Testis (tissue), 2 donors: Measurements from ENCODE around the gene THSD4.

Source experiments
- POLR2A ChIP-seq: fragments of 450-650 bp; IDR thresholded peaks from one replicate; pipeline ENCODE4 v1.6.1; 2017; ENCODE audit warnings: antibody characterized with exemption, mild to moderate bottlenecking, moderate library complexity
- TF ChIP-seq, protein P1 (sequence below), 3 experiments: fragments of 450-650 bp in 2 of 3; fragments of 200-600 bp in 1 of 3; sonication (generic) in 1 of 3; IDR thresholded peaks; one replicate each; pipeline ENCODE4 v1.5.1; 2016 to 2019; ENCODE audit warnings: antibody characterized with exemption in 3 of 3, mild to moderate bottlenecking in 2 of 3, moderate library complexity in 1 of 3

DNA sequence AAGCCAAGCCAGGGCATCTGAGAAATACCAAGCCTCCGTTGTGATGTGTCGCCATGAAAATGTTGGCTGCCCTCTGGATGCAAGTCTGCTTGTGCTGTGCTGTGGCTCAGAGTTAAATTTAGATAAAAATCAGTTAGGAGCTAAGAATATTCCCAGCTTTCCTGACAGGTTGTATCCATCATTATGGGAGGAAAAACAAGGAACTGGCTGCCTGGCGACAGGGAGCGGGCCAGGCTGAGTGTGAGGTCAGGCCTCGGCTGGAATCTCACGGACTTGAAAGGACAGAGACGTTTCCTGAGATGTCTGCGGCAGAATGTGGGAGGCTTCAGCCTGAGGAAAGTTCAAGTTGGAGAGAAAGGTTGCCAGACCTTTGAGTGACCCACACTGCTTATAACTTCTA lies 213.8 kb downstream of the THSD4 start:
- no peak for TF ChIP-seq POLR2A
- TF ChIP-seq, protein P1, sequence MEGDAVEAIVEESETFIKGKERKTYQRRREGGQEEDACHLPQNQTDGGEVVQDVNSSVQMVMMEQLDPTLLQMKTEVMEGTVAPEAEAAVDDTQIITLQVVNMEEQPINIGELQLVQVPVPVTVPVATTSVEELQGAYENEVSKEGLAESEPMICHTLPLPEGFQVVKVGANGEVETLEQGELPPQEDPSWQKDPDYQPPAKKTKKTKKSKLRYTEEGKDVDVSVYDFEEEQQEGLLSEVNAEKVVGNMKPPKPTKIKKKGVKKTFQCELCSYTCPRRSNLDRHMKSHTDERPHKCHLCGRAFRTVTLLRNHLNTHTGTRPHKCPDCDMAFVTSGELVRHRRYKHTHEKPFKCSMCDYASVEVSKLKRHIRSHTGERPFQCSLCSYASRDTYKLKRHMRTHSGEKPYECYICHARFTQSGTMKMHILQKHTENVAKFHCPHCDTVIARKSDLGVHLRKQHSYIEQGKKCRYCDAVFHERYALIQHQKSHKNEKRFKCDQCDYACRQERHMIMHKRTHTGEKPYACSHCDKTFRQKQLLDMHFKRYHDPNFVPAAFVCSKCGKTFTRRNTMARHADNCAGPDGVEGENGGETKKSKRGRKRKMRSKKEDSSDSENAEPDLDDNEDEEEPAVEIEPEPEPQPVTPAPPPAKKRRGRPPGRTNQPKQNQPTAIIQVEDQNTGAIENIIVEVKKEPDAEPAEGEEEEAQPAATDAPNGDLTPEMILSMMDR (IDR thresholded peaks at IDR 0.05): no peak
